Right lobe of liver (tissue), 4 donors: ENCODE measurements around the gene KCTD10.

Experiments used
- CTCF ChIP-seq, 4 donors: fragments of 200-600 bp in 3 of 4; fragments of 450-650 bp in 1 of 4; IDR thresholded peaks; one replicate each; pipeline versions ENCODE4 v1.5.1 to v1.8.0; 2016 to 2022; ENCODE audit warnings: antibody characterized with exemption in 4 of 4, mild to moderate bottlenecking in 2 of 4
- POLR2A ChIP-seq: fragments of 450-650 bp; IDR thresholded peaks from one replicate; pipeline ENCODE4 v1.6.1; 2017; ENCODE audit warnings: antibody characterized with exemption, mild to moderate bottlenecking
- donor health status: DM: no; HTN: no; CAD: no.
- donor health status: DM: no; HTN: no; CAD: no.
- donor health status: DM: no; HTN: yes; CAD: no.

DNA sequence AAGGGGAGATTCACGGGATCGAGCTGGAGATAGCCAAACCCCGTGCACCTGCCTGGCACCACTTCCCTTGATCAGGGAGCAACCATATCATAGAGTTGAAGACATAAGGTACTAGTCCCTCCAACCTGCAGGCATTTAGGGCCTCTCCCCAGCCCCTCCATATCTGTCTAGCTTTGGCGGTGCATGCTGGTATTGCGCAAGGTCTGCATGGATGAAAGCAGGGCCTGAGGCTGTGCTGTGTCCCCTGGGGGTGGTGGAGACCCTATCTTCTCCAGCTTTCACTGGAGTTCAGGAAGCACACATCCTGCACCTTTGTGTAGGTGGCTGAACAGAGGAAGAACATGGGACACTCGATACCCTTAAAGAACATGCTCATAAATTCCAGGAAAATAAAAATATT is 46.9 kb downstream of the KCTD10 start:
- TF ChIP-seq POLR2A: no peak
- TF ChIP-seq CTCF (IDR thresholded peaks at IDR 0.05): no peak
